SK-N-SH (cell line): Measurements from ENCODE around the gene MMAB. TPM values are rescaled to one million over a fixed set of nuclear protein-coding genes. Genes with fewer than 3 reads are reported as not detected.

Source experiments
- CTCF ChIA-PET: fragments of 300-600, 350-600 bp; formaldehyde crosslinking; extraction: SDS; loops from one replicate; lab custom pipeline; 2021; lab: Yijun Ruan, JAX
- POLR2A ChIA-PET: fragments of 350-600 bp; sonication (Branson Sonifier 250); formaldehyde crosslinking; extraction: SDS; loops from one replicate; lab custom pipeline; 2020; ENCODE audit warnings: antibody characterized with exemption, inconsistent platforms; lab: Yijun Ruan, JAX
- DNase-seq: peaks from one replicate; pipeline ENCODE4 v3.0.0; 2012
- H2AFZ ChIP-seq: fragments of 200-600 bp; sonication (generic); 2 replicates; pipeline ENCODE4 v1.8.1; 2016; ENCODE audit warnings: antibody characterized with exemption, mild to moderate bottlenecking, low read depth
- H3F3A ChIP-seq: fragments of 200-600 bp; sonication (generic); replicated peaks from 2 replicates; pipeline ENCODE3; 2016; ENCODE audit warnings: antibody characterized with exemption, mild to moderate bottlenecking; ENCODE audit not compliant: insufficient read depth
- H3K27ac ChIP-seq, 2 experiments: fragments of 200-500 bp in 1 of 2; fragments of 200-600 bp in 1 of 2; sonication (Bioruptor generic) in 1 of 2; sonication (generic), shearing (Covaris generic) in 1 of 2; 2 replicates each; pipeline versions ENCODE4 v1.5.1 to v1.6.1; 2014 to 2016; ENCODE audit warnings: low read depth in 2 of 2, inconsistent platforms in 1 of 2, low read length in 1 of 2, mild to moderate bottlenecking in 1 of 2, mixed read lengths in 1 of 2
- H3K27me3 ChIP-seq: fragments of 200-600 bp; sonication (generic), shearing (Covaris generic); 2 replicates; pipeline ENCODE4 v1.6.1; 2016; ENCODE audit warnings: mixed run types; ENCODE audit not compliant: insufficient read depth
- H3K36me3 ChIP-seq, 2 experiments: fragments of 200-500 bp in 1 of 2; fragments of 200-600 bp in 1 of 2; sonication (Bioruptor generic) in 1 of 2; sonication (generic) in 1 of 2; replicated peaks in 1 of 2; 2 replicates each; pipeline versions ENCODE3 to v1.5.1; 2014 to 2016; ENCODE audit warnings: low read length in 1 of 2, mild to moderate bottlenecking in 1 of 2; ENCODE audit not compliant: insufficient read depth in 2 of 2, control insufficient read depth in 1 of 2
- H3K4me1 ChIP-seq, 2 experiments: fragments of 200-500 bp in 1 of 2; fragments of 200-600 bp in 1 of 2; sonication (Bioruptor generic) in 1 of 2; sonication (generic), shearing (Covaris generic) in 1 of 2; 2 replicates each; pipeline versions ENCODE4 v1.5.1 to v1.6.1; 2014 to 2016; ENCODE audit warnings: low read depth in 1 of 2, low read length in 1 of 2, mixed run types in 1 of 2; ENCODE audit not compliant: insufficient read depth in 2 of 2, control insufficient read depth in 1 of 2
- H3K4me2 ChIP-seq: fragments of 200-600 bp; sonication (generic), shearing (Covaris generic); 2 replicates; pipeline ENCODE4 v1.6.1; 2017; ENCODE audit warnings: mixed run types
- H3K4me3 ChIP-seq, 2 experiments: fragments of 200-500 bp in 1 of 2; fragments of 200-600 bp in 1 of 2; sonication (Bioruptor generic) in 1 of 2; sonication (generic), shearing (Covaris generic) in 1 of 2; 2 replicates each; pipeline versions ENCODE4 v1.5.1 to v1.8.1; 2014 to 2016; ENCODE audit warnings: low read depth in 2 of 2, inconsistent platforms in 1 of 2, low read length in 1 of 2, mild to moderate bottlenecking in 1 of 2, mixed read lengths in 1 of 2, moderate library complexity in 1 of 2
- H3K79me2 ChIP-seq: fragments of 200-600 bp; sonication (generic); 2 replicates; pipeline ENCODE4 v1.8.1; 2017; ENCODE audit warnings: mild to moderate bottlenecking; ENCODE audit not compliant: insufficient read depth
- H3K9ac ChIP-seq: fragments of 200-600 bp; sonication (generic); 2 replicates; pipeline ENCODE4 v1.6.1; 2017; ENCODE audit warnings: mixed run types
- H3K9me2 ChIP-seq: fragments of 200-600 bp; sonication (generic); 2 replicates; pipeline ENCODE4 v1.6.1; 2017; ENCODE audit warnings: mixed run types
- H3K9me3 ChIP-seq: fragments of 200-600 bp; sonication (generic); 2 replicates; pipeline ENCODE4 v1.6.1; 2017; ENCODE audit warnings: mixed run types, mild to moderate bottlenecking, moderate library complexity
- H4K20me1 ChIP-seq: fragments of 200-600 bp; sonication (generic); 2 replicates; pipeline ENCODE4 v1.6.1; 2017; ENCODE audit warnings: mild to moderate bottlenecking, mixed run types; ENCODE audit not compliant: insufficient read depth
- CHD2 ChIP-seq: fragments of 150-350 bp; IDR thresholded peaks from 2 replicates; pipeline ENCODE4 v1.6.1; 2018; ENCODE audit warnings: low read length; ENCODE audit not compliant: partially characterized antibody
- EP300 ChIP-seq, 2 experiments: IDR thresholded peaks; 2 replicates each; pipeline versions ENCODE4 v1.4.0 to v1.6.1; 2012; ENCODE audit warnings: borderline replicate concordance in 1 of 2, low read depth in 1 of 2, low read length in 1 of 2
- FOSL2 ChIP-seq: IDR thresholded peaks from 2 replicates; pipeline ENCODE4 v1.4.0; 2012; ENCODE audit warnings: low read depth, mild to moderate bottlenecking, moderate library complexity, borderline replicate concordance
- FOXJ3 ChIP-seq: sonication (generic); formaldehyde crosslinking; IDR thresholded peaks from 2 replicates; pipeline ENCODE4 v1.5.1; 2020; ENCODE audit warnings: mild to moderate bottlenecking, missing genetic modification reagents
- MXI1 ChIP-seq: IDR thresholded peaks from 2 replicates; pipeline ENCODE4 v1.6.1; 2012; ENCODE audit warnings: mild to moderate bottlenecking, low read depth, low read length, improper control_type of control experiment
- NFIC ChIP-seq: IDR thresholded peaks from 2 replicates; pipeline ENCODE4 v1.4.0; 2012; ENCODE audit warnings: borderline replicate concordance
- RAD21 ChIP-seq: IDR thresholded peaks from 2 replicates; pipeline ENCODE4 v1.6.1; 2012; ENCODE audit warnings: mild to moderate bottlenecking, low read length
- REST ChIP-seq: IDR thresholded peaks from 2 replicates; pipeline ENCODE4 v1.6.1; 2012; ENCODE audit warnings: mild to moderate bottlenecking, low read depth, low read length, moderate library complexity
- SMC3 ChIP-seq: IDR thresholded peaks from 2 replicates; pipeline ENCODE4 v1.6.1; 2012; ENCODE audit warnings: low read depth, low read length, improper control_type of control experiment
- USF1 ChIP-seq: IDR thresholded peaks from 2 replicates; pipeline ENCODE4 v1.4.0; 2012; ENCODE audit warnings: low read depth, borderline replicate concordance
- WGBS: methylation state at CpG from one replicate; pipeline ENCODE4 v1.1.6; 2017; ENCODE audit warnings: low lambda C conversion rate; 5-methylcytosine and 5-hydroxymethylcytosine counted together
- polyA plus RNA-seq, 3 experiments: library from polyadenylated mRNA; depleted of rRNA; stranded (reverse); fragments of >200 nt; gene quantifications; 2 replicates each; pipeline ENCODE4 v1.2.3, GENCODE V29; 2012
- TF ChIP-seq, protein P1 (sequence below): fragments of 200-600 bp; sonication (generic); IDR thresholded peaks from 2 replicates; pipeline ENCODE4 v1.6.1; 2017; ENCODE audit warnings: antibody characterized with exemption, mild to moderate bottlenecking, moderate library complexity
- TF ChIP-seq, protein P2 (sequence below): fragments of 150-350 bp; IDR thresholded peaks from 2 replicates; pipeline ENCODE4 v1.6.1; 2017; ENCODE audit warnings: antibody characterized with exemption, low read length, low read depth, borderline replicate concordance

Gene MMAB
- polyA plus RNA-seq, 1 of the 3 experiments (the other 2 are of a cell fraction) = 15.9 TPM

DNA sequence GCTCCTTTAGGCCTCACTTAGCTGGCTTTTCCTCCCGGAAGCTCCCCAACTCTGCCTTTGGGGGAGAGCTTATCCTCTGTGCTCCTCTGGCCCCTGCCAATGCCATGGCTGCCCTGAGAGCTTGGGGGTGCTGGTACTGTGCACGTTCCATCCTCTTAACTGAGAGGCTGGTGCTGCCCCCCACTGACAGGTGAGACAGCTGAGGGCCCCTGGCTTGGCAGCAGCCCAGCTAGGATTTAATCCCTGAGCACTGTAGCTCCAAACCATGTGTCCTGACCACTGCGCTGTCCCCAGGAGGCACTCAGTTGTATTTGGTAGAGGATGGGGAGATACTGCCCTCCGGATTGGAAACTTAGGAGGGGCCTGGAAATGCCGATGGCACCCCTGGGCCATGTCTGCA lies 49.8 kb downstream of the MMAB start (continued):
- TF ChIP-seq, protein P1, sequence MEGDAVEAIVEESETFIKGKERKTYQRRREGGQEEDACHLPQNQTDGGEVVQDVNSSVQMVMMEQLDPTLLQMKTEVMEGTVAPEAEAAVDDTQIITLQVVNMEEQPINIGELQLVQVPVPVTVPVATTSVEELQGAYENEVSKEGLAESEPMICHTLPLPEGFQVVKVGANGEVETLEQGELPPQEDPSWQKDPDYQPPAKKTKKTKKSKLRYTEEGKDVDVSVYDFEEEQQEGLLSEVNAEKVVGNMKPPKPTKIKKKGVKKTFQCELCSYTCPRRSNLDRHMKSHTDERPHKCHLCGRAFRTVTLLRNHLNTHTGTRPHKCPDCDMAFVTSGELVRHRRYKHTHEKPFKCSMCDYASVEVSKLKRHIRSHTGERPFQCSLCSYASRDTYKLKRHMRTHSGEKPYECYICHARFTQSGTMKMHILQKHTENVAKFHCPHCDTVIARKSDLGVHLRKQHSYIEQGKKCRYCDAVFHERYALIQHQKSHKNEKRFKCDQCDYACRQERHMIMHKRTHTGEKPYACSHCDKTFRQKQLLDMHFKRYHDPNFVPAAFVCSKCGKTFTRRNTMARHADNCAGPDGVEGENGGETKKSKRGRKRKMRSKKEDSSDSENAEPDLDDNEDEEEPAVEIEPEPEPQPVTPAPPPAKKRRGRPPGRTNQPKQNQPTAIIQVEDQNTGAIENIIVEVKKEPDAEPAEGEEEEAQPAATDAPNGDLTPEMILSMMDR = no peak
- TF ChIP-seq FOSL2 = no peak
- TF ChIP-seq SMC3 = no peak
- TF ChIP-seq, protein P2, sequence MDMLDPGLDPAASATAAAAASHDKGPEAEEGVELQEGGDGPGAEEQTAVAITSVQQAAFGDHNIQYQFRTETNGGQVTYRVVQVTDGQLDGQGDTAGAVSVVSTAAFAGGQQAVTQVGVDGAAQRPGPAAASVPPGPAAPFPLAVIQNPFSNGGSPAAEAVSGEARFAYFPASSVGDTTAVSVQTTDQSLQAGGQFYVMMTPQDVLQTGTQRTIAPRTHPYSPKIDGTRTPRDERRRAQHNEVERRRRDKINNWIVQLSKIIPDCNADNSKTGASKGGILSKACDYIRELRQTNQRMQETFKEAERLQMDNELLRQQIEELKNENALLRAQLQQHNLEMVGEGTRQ = no peak
- no peak for TF ChIP-seq MXI1
- TF ChIP-seq REST = no peak
- TF ChIP-seq, all 33 proteins: peak for 0

DNA sequence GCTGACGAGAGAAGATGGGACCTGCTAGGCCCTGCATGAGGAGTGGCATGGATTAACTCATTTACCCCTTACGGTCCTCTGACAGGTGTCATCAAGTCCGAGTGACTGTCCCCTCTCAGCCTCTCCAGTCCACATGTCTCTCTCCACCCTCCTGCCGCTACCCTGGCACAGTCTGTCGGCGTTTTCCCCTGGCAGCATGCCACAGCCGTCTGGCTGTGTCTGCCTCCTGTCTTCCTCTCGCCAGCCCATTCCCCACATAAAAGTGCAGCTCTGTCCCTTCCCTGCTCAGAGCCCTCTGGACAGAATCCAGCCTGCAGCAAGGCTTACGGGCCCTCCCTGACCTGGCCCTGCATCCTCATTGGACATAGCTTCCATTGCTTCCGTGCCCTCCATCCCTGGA lies 50.2 kb downstream of the MMAB start:
- H3K9me2 ChIP-seq = no peaks in the 10 kb centered on the region
- POLR2A ChIA-PET = interaction anchor here (0.8 to 2.5 kb wide), 7 partner anchors 15 to 191 kb away, joined by 3 to 11 read pairs (median 4); partner anchors contain the start of genes FAM222A, MMAB and MVK

More for the DNA sequence above, 50.2 kb downstream of the MMAB start:
- Histone ChIP-seq H3K9ac (no peak overlapping the region), H2AFZ (no peak overlapping the region), H3K79me2 (no peaks in the 10 kb centered on the region), H3K27ac (peak overlapping the region in 1 of 2 experiments; percentile 96; a peak in 2 of 4 replicates), H3K36me3 (peaks cover 2 to 84% of the 10 kb centered on the region in 2 experiments), H3K9me3 (no peaks in the 10 kb centered on the region), H3K27me3 (no peaks in the 10 kb centered on the region), H3K4me1 (peaks cover 14 to 78% of the 10 kb centered on the region in 2 experiments; a peak in 3 of 4 replicates), H3F3A (peaks cover 7% of the 10 kb centered on the region), H3K4me3 (no peak overlapping the region), H3K4me2 (no peak overlapping the region), H4K20me1 (no peaks in the 10 kb centered on the region)
- CTCF ChIA-PET = interaction anchor here (0.6 to 10.5 kb wide), 8 partner anchors 20 to 322 kb away, joined by 3 to 173 read pairs (median 4); no protein-coding TSS in a partner anchor
- TF ChIP-seq NFIC = no peak
- peak; percentile 37; the same call in 1 of the 2 replicates for TF ChIP-seq RAD21
- peak in 1 of 2 experiments; percentile 83; a peak in 2 of 4 replicates for TF ChIP-seq EP300 (IDR thresholded peaks at IDR 0.05; ENCODE audit: borderline replicate concordance in 1 of 2, low read depth in 1 of 2, low read length in 1 of 2)
- TF ChIP-seq CHD2 = peak; percentile 65
- peak; percentile 96 for TF ChIP-seq MXI1
- no peak for TF ChIP-seq USF1
- peak; percentile 72 for TF ChIP-seq FOXJ3 (CRISPR knock-in tag)
- peak; percentile 82 for DNase-seq
- 77% methylated on average over 10 of the region's 10 CpGs for WGBS
